Measurements from ENCODE around the gene COBLL1.
A peak's percentile ranks its signal among the peaks of the same experiment; 100 is the strongest.

The COBLL1 gene

GRCh38 chr2:164754157-164755093, 87.2 kb downstream of the COBLL1 start:
- no peak for DNase-seq (ENCODE audit: low spot score)

- DNase-seq (ENCODE audit: low spot score) = no peak
These were observed 88.7 kb downstream of the COBLL1 start for GRCh38 chr2:164752956-164753355.

DNA sequence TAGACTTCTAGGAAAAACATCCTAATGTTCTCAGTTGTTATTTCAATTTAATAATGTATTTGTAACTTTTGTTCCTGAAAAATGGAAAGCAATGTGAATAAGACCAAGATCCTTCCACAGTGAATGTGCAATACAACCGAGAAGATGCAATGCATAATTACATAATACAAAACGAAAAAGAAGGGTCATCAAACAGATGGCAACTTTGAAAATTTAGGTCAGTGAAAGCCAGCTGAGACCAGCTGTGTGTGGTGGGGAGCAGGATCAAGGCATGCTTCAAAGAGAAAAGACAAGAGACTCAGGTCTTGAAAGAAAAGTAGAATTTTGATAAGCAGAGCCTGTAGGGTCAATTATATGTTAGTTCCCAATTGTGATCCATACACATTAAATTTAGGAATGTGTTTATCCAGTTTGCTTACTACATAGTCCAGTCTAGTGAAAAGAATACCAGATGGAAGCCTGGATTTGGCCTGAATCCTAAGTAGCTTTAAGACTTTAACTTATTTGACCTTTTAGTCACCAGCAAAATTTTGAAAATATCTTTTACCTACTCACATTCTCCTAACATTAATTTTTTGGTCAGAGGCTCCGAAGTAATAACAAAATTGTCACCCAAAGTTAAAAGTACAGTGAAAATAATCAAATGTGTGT, 93.7 kb downstream of the COBLL1 start:
- DNase-seq (ENCODE audit: low spot score) = no peak

DNA sequence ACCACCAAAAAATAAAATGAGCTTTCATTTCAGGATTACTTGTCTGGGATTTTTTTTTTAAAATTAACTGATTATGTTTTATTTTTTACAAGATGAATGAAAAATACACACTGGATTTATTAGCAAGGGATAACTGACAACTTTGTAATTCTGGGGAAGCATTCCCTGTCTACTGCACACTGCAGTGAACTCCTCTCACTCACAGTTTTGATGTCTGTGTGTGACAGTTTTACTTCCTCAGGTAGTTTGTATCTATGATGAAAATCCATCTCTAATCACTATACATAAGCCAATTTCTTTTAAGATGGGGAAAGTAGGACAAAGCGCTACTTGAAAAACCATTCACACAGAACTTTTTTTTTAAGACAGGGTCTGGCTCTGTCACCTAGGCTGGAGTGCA, 94.5 kb downstream of the COBLL1 start:
- DNase-seq (ENCODE audit: low spot score) = no peak

DNA sequence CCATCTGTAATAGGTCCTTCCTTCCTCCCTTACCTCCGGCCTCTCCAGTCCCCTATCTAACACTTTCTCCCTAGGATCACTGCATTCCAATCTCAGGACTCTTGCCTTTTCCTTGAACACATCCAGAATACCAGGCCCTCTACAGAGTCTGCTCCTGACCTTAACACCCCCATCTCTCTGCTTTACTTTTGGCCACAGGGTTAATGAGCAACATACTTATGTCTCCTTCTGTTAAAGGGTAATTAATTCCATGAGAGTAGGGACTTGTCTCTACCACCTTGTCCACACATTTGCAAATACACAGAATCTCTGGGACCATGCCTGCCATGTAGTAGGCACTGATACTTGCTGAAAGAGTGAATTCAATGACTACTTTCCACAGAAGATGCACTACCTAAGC, 94.9 kb downstream of the COBLL1 start:
- no peak for DNase-seq (ENCODE audit: low spot score)

DNA sequence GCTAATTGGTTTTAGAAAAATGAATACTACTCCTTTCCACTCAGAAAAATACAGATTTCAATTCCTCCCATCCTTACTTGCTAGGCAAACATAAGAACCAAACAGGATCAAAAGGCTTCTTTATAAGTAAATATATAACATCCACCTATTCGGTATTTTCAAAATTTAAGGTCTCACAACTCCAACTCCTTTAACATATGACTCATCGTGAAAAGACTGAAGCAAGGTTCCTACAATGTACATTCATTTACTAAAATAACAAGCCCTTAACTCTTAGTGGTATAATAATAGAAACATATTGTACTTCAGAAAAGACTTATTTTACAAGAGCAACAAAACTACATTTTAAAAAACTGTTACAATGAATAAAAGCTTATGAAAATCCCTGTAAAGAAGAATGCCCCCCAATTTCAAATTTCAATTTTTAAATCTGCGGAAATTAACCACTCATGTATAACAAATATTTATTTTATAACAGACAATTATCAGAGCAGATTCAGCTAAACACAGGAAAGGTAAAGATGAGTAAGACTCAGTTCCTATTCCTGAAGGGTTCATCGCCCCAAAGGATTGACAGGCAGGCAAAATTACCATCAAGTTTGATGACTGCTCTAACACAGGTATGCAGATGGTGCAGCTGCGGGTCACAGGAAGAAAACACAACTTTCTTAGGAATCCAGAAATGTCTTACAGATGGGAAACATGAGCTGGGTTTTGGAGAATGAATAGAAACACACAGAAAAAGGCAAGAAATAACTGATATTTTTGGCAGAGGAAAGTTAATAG, 96.4 kb downstream of the COBLL1 start:
- no peak for DNase-seq (ENCODE audit: low spot score)

GRCh38 chr2:164742738-164743317, 98.8 kb downstream of the COBLL1 start:
- no peak for DNase-seq (ENCODE audit: low spot score)

DNA sequence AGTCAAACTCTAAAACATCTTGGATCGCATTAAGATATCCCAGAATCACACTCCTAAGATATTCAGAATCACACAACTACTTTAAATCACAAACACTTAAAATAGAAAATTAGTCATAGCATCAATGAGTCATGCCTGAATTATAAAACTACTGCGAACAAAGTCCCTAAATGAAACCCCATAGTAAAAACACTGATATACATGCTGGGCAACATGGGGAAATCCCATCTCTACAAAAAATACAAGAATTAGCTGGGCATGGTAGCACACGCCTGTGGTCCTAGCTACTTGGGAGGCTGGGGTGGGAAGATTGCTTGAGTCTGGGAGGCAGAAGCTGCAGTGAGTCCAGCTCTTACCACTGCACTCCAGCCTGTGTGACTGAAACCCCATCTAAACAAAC, 101.7 kb downstream of the COBLL1 start:
- peak; percentile 10 for DNase-seq (ENCODE audit: low spot score)

DNA sequence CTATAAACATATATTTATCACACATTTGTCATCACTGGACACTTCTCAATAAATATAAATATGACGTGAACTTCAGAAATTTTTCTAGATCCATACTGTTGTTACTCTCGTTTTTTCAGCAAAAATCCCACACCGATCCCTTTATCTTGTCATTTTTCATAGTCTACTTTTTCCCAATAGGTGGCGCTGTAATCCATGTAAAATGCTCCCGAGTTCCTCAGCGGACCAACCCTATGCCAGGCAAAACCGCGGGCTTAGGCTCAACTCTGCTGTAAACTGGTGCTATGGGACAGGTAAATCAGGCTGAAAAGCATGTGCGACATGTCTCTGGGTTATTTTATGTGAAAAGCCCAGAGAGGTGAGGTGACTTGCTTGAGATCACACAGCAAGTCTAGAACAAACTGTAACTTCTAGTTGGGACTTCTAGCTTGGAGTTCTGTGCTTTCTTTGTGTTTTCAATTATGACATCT, 104.0 kb downstream of the COBLL1 start:
- DNase-seq (ENCODE audit: low spot score) = peak; percentile 19

- no peak for DNase-seq (ENCODE audit: low spot score)
These were observed 106.2 kb downstream of the COBLL1 start for GRCh38 chr2:164735309-164735919.

DNA sequence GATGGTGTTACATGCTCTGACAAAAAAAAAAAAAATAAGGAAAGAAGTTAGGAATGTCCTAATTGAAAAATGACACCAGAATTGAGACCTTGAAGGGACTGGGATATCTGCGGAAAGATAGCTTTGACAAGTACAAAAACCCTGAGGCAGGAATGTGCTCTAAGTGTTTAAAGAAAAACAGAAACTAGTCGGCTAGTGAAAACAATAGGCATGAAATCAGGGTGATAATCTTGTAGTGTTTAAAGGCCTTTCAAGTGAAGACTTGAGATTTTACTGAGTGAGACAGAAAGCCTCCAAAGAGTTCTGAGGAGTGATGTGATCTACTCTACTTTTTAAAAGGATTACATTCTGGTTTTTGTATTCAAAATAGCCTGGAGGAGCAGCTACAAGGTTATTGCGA, 107.4 kb downstream of the COBLL1 start:
- DNase-seq (ENCODE audit: low spot score) = no peak

DNA sequence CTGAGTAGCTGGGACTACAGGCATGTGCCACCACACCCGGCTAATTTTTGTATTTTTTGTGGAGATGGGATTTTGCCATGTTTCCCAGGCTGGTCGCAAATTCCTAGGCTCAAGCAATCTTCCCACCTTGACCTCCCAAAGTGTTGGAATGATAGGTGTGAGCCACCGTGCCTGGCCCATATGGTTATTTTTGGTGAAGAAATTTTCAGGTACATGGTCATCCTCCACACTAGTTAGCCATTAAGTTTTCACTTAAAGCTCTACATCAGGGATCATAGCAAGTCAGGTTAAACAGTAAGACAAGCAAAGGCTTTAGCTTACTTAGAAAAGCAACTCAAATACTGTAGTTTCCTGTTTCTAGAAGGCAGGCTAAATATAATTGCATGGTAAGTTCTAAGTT, 116.1 kb downstream of the COBLL1 start:
- DNase-seq (ENCODE audit: low spot score) = no peak

- DNase-seq (ENCODE audit: low spot score) = no peak
These were observed 118.8 kb downstream of the COBLL1 start for GRCh38 chr2:164722616-164723338.

GRCh38 chr2:164721430-164721829, 120.2 kb downstream of the COBLL1 start:
- no peak for DNase-seq (ENCODE audit: low spot score)

GRCh38 chr2:164719996-164720941, 121.4 kb downstream of the COBLL1 start:
- peak; percentile 27 for DNase-seq (ENCODE audit: low spot score)

DNA sequence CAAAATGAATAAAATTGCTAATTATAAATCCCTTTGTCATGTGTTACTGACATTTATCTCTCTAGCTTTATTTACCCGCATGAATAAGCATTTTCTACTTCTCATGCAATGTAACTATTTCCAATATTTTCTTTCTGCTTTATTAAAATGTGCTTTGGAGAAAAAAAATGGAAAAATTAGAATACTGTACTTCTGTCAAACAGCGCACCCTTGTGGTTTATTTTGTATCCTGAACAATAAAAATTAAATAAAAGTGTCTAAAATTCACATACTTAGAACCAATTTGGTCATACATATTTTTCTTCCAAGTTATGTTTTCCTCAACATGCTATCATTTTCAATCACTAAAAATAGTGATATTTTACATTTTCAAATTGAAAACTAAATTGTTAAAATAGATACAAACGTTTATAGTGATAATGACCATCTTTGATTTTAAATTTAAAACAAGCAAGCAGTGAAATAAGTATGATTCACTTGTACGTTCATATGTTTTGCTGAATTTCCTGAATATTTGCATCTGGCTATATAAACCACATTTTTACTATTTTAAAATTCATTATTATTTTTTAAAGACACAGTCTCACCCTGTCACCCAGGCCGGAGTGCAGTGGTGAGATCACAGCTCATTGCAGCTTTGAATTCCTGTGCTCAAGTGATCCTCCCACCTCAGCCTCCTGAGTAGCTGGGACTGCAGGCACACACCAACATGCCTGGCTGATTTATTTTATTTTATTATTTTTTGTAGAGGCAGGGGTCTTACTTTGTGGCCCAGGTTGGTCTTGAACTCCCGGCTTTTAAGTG, 124.4 kb downstream of the COBLL1 start:
- DNase-seq (ENCODE audit: low spot score) = no peak

GRCh38 chr2:164714471-164714870, 127.2 kb downstream of the COBLL1 start:
- no peak for DNase-seq (ENCODE audit: low spot score)

DNA sequence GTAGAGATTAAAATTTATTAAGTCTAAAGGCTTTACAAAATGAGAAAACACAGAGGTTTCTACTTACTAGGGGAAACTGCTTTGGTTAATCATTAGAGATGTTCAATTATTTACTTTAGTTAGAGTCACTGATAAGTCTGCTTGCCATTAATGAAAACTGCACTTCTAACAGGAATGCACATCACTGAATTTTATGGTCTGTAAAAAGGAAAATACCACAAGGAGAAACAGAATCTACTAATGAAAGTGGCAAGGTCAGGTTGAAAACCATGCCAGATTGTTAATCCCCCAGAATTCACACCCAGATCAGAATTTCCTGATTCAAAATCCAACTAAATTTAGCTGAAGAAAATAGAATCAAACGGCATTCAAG, 129.9 kb downstream of the COBLL1 start:
- DNase-seq (ENCODE audit: low spot score) = no peak
